Measurements from ENCODE around the gene ZNF536. TPM values are rescaled to one million over a fixed set of nuclear protein-coding genes. Genes with fewer than 3 reads are reported as not detected.

The ZNF536 gene
- total RNA-seq, 1 experiment from 2014 or later = not detected

GRCh38 chr19:30584090-30584489, 211.9 kb downstream of the ZNF536 start:
- Histone ChIP-seq H3K9ac (ENCODE audit: extremely low read depth, insufficient read length, low read length) (no peak overlapping the region), H2BK5ac (ENCODE audit: insufficient read length, low read length) (no peak overlapping the region), H2AFZ (ENCODE audit: low read length) (no peak overlapping the region), H2BK20ac (ENCODE audit: low read depth, low read length, poor library complexity, severe bottlenecking) (no peak overlapping the region), H3K23ac (ENCODE audit: insufficient read length, low read depth, low read length) (no peak overlapping the region), H4K20me1 (ENCODE audit: control insufficient read depth, insufficient read depth, insufficient read length) (no peaks in the 10 kb centered on the region), H3K4ac (ENCODE audit: low read depth, low read length) (no peak overlapping the region), H4K8ac (replicated peaks; ENCODE audit: insufficient read length, low read depth, low read length) (no peak overlapping the region), H3K56ac (ENCODE audit: insufficient read length, low read depth, low read length) (no peak overlapping the region), H3K4me2 (ENCODE audit: insufficient read depth, insufficient read length, low read length) (no peak overlapping the region), H3K27me3 (ENCODE audit: insufficient read depth, low read length) (no peaks in the 10 kb centered on the region; the same call in 1 of the 2 replicates), H3T11ph (ENCODE audit: low read length) (no peak overlapping the region), H3K27ac (ENCODE audit: insufficient read length, low read depth, low read length) (no peak overlapping the region), H3K23me2 (ENCODE audit: insufficient read length, low read depth, low read length, poor library complexity, severe bottlenecking) (no peaks in the 10 kb centered on the region), H3K14ac (ENCODE audit: insufficient read depth, low read length) (no peak overlapping the region), H3K79me1 (ENCODE audit: insufficient read depth, low read depth, low read length, poor library complexity, severe bottlenecking) (no peaks in the 10 kb centered on the region), H3K79me2 (ENCODE audit: insufficient read depth, low read length) (no peaks in the 10 kb centered on the region), H4K5ac (ENCODE audit: insufficient read length, low read depth, low read length) (no peak overlapping the region), H4K91ac (ENCODE audit: insufficient read length, low read depth, low read length) (no peak overlapping the region), H2AK5ac (ENCODE audit: insufficient read length, low read length) (no peak overlapping the region), H2BK12ac (ENCODE audit: insufficient read length, low read depth, low read length) (no peak overlapping the region), H2BK15ac (ENCODE audit: low read depth, low read length) (no peak overlapping the region), H3K9me3 (ENCODE audit: control insufficient read depth, low read depth, low read length) (no peaks in the 10 kb centered on the region), H2BK120ac (ENCODE audit: low read depth, low read length, poor library complexity, severe bottlenecking) (no peak overlapping the region), H3K4me1 (ENCODE audit: insufficient read depth, low read length) (0 out of 2 replicates have a peak, but pooled peaks cover 3% of the 10 kb centered on the region), H3K18ac (ENCODE audit: insufficient read length, low read depth, low read length) (no peak overlapping the region)
- DNase-seq = no peak
- no CpG with 5 or more reads among the region's 8 CpGs for WGBS (ENCODE audit: extremely low coverage, insufficient read length, low lambda C conversion rate)
- H3K4me1 Mint-ChIP-seq = peaks cover 8 to 15% of the 10 kb centered on the region in 2 experiments
- peaks cover 4% of the 10 kb centered on the region for H3K27me3 Mint-ChIP-seq (ENCODE audit: low read depth)
- no peak overlapping the region; a peak in 1 of 7 replicates for H3K27ac Mint-ChIP-seq
- H3K4me3 Mint-ChIP-seq = no peak overlapping the region
- no peaks in the 10 kb centered on the region for H3K36me3 Mint-ChIP-seq (ENCODE audit: insufficient read depth in 1 of 3, low read depth in 3 of 3)
- TF ChIP-seq CTCF (conservative IDR thresholded peaks at IDR 0.05) = no peak
- no peaks in the 10 kb centered on the region; a peak in 1 of 5 replicates for H3K9me3 Mint-ChIP-seq

Data from H9 (cell line).